Chondrocyte (in vitro differentiated cells): ENCODE measurements around the gene DNAJB7. TPM values are rescaled to one million over a fixed set of nuclear protein-coding genes. Genes with fewer than 3 reads are reported as not detected.

Source experiments
- DNase-seq: peaks from one replicate; pipeline ENCODE4 v3.0.0; 2021; ENCODE audit warnings: mixed read lengths, low spot score
- H3K27ac Mint-ChIP-seq: one replicate; pipeline ENCODE4 v1.8.0; 2021; ENCODE audit warnings: mild to moderate bottlenecking, moderate library complexity, mixed read lengths; ENCODE audit not compliant: unreplicated experiment
- H3K27me3 Mint-ChIP-seq: 2 replicates; pipeline ENCODE4 v1.8.0; 2021; ENCODE audit warnings: low read depth, mixed read lengths
- H3K36me3 Mint-ChIP-seq: 2 replicates; pipeline ENCODE4 v1.8.0; 2021; ENCODE audit warnings: low read depth, mixed read lengths
- H3K4me1 Mint-ChIP-seq: 2 replicates; pipeline ENCODE4 v1.8.0; 2021; ENCODE audit warnings: low read depth, mild to moderate bottlenecking, mixed read lengths
- H3K4me3 Mint-ChIP-seq: one replicate; pipeline ENCODE4 v1.8.0; 2021; ENCODE audit warnings: mild to moderate bottlenecking, moderate library complexity, mixed read lengths; ENCODE audit not compliant: unreplicated experiment
- H3K9me3 Mint-ChIP-seq: 2 replicates; pipeline ENCODE4 v1.8.0; 2021; ENCODE audit warnings: low read depth, mixed read lengths
- total RNA-seq: library from RNA; stranded (reverse); gene quantifications from 3 replicates; pipeline ENCODE4 v1.2.1, GENCODE V29; 2021
- TF ChIP-seq, protein P1 (sequence below): fragments of 200-600 bp; sonication (generic); IDR thresholded peaks from 2 replicates; pipeline ENCODE4 v1.5.0; 2021; ENCODE audit warnings: antibody characterized with exemption, mild to moderate bottlenecking, moderate library complexity

The DNAJB7 gene
- total RNA-seq, 1 donor from 2014 or later: not detected

DNA sequence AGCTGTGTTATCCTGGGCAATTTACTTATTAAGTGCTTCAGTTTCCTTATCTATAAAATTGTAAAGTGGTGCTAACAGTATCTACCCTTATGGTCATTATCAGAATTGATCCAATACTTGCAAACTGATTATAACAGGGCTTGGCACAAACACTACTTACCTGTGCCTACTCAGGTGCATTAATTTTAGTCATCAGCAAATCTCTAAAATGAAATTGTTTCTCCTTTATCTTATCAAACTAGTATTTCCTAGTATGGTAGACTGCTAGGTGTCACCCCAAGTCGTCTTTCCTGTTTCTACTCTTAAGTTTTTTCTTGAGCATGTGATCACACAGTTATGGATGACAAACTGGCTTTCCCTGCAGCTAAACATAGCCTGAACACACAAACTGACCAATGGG is 38.5 kb downstream of the DNAJB7 start:
- no peak overlapping the region for H3K27ac Mint-ChIP-seq
- no peak for DNase-seq

DNA sequence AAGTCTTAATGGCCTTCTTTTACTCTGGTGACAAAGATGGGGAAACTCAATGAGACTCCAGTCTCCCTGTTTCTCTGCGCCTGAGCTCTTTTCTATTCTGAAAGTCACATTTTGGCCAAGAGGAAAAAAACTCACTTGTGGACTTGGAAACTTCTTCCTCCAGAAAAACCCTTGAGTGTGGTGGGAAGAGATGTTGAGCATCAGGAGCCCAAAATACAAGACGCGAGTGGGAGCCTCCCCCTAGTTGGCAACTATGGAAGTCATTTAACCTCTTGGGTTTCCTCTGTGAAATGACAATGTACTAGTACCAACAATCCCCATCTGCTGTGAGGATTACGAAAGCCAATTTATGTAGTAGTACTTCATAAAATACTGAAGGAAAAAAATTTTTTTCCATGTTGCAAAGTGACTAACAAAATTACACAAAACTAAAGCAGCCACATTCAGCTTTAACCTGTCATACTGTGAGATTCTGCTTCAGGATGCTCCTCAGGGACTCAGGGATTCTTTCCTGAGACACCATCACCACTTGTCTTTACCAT is 42.2 kb downstream of the DNAJB7 start:
- Mint-ChIP-seq H3K9me3 (no peaks in the 10 kb centered on the region), H3K27ac (peak overlapping the region; percentile 93), H3K4me3 (peak overlapping the region; percentile 96), H3K27me3 (no peaks in the 10 kb centered on the region), H3K4me1 (peaks cover 28% of the 10 kb centered on the region), H3K36me3 (peaks cover 3% of the 10 kb centered on the region)
- TF ChIP-seq, protein P1, sequence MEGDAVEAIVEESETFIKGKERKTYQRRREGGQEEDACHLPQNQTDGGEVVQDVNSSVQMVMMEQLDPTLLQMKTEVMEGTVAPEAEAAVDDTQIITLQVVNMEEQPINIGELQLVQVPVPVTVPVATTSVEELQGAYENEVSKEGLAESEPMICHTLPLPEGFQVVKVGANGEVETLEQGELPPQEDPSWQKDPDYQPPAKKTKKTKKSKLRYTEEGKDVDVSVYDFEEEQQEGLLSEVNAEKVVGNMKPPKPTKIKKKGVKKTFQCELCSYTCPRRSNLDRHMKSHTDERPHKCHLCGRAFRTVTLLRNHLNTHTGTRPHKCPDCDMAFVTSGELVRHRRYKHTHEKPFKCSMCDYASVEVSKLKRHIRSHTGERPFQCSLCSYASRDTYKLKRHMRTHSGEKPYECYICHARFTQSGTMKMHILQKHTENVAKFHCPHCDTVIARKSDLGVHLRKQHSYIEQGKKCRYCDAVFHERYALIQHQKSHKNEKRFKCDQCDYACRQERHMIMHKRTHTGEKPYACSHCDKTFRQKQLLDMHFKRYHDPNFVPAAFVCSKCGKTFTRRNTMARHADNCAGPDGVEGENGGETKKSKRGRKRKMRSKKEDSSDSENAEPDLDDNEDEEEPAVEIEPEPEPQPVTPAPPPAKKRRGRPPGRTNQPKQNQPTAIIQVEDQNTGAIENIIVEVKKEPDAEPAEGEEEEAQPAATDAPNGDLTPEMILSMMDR: no peak
- no peak for DNase-seq

More for the DNA sequence above, 38.5 kb downstream of the DNAJB7 start:
- Mint-ChIP-seq H3K4me3 (no peak overlapping the region), H3K27me3 (no peaks in the 10 kb centered on the region), H3K9me3 (no peaks in the 10 kb centered on the region), H3K36me3 (peaks cover 15% of the 10 kb centered on the region), H3K4me1 (peaks cover 16% of the 10 kb centered on the region)
- TF ChIP-seq, protein P1: no peak

DNA sequence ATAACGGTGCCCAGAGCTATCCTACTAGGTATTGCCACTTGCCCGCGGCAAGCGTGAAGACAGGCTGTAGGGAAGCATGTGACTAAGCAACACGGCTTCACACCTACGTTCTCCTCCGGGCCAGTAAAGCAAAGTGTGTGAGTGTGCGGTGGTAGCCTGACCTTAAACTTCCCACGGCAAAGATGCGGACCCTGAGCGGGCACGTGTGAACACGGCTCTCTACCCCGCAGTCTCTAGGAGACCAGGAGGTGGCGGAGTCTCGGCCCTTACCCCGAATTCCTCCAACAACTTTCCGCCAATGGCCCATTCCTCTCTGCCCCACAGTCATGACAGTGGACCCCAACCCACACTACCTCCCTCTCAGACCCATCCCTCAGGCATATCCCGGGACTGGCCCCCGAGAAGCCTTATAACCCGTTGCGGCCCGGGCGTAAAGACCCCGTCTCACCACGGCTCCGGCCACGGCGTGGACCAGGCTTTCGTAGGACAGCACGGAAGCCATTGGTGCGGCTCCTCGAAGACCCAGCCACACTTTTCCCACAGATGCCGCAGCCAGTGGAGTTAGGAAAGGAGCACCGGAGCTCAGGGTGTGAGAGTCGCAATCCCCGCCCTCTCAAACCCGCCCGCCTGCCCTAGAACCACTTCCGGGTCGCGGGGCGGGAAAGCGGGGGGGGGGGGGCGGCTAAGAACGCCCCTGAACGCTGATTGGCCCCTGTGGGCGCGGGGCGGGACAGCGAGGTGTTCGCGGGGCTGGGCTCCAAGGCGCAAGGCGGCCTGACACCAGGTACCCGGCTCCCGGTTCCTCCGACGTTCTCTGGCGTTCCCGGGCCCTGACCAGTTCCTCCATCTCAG is 42.9 kb downstream of the DNAJB7 start, which contains the start of gene SLC25A17:
Gene SLC25A17 (minus strand): TSS at position 600 of the 852 bp plus-strand sequence. CDS start 98 bp downstream, at position 502.
- TF ChIP-seq, protein P1: peak; percentile 76
- H3K27ac Mint-ChIP-seq: peak within 1 kb of the TSS; percentile 93
- peaks cover 28% of the 10 kb centered on the region for H3K4me1 Mint-ChIP-seq
- H3K9me3 Mint-ChIP-seq: no peaks in the 10 kb centered on the region
- H3K36me3 Mint-ChIP-seq: peaks cover 3% of the 10 kb centered on the region
- no peaks in the 10 kb centered on the region for H3K27me3 Mint-ChIP-seq
- no peak for DNase-seq
- H3K4me3 Mint-ChIP-seq: peak within 1 kb of the TSS; percentile 96

DNA sequence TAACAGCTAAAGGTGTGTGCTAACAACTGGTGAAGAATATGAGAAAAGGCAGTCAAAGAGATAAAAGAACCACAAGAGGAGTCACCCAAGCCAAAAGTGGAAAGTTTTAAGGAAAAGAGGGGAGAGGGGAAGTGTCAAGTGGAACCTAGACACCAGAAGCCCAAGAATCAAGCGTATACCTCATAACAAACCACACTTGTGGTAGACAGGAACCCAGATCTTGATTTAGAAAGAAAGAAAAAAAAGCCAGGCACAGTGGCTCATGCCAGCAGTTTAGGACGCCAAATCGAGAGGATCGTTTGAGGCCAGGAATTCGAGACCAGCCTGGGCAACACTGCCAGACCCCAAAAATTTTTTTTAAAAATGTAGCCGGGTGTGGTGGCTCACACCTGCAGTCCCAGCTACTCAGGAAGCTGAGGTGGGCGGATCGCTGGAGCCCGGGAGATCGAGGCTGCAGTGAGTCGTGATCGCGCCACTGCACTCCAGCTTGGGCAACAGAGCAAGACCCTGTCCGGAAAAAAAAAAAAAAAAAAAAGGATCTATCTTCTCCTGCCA is 43.6 kb downstream of the DNAJB7 start:
- TF ChIP-seq, protein P1: no peak
- DNase-seq: no peak
- H3K4me3 Mint-ChIP-seq: peak overlapping the region; percentile 96

DNA sequence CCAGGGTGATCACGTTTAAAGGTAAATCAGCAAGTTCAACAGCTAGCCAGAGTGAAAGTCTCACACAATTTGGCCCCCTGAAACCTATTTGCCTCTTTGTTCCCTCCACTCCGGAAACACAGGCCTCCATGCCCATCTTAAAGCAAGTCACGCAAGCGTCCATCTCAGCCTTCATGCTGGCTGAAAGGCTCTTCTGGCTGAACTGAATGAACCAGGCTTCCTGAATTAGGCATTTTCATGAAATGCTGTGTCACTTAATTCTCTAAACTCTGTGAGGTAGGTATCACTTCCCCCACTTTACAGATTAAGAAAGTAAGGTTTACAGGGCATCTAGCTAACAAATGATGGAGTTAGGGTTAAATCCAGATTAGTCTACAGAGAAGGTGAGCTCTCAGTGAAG is 44.2 kb downstream of the DNAJB7 start:
- H3K36me3 Mint-ChIP-seq: no peaks in the 10 kb centered on the region
- no peak overlapping the region for H3K27ac Mint-ChIP-seq
- no peaks in the 10 kb centered on the region for H3K9me3 Mint-ChIP-seq
- DNase-seq: no peak
- peak overlapping the region; percentile 96 for H3K4me3 Mint-ChIP-seq
- H3K4me1 Mint-ChIP-seq: peaks cover 28% of the 10 kb centered on the region
- TF ChIP-seq, protein P1: no peak
- H3K27me3 Mint-ChIP-seq: no peaks in the 10 kb centered on the region

More for the DNA sequence above, 43.6 kb downstream of the DNAJB7 start:
- Mint-ChIP-seq H3K4me1 (peaks cover 28% of the 10 kb centered on the region), H3K27ac (peak overlapping the region; percentile 93), H3K9me3 (no peaks in the 10 kb centered on the region), H3K27me3 (no peaks in the 10 kb centered on the region), H3K36me3 (no peaks in the 10 kb centered on the region)
